Uterus (tissue), 4 donors: ENCODE measurements around the gene GLIPR1. TPM values are rescaled to one million over a fixed set of nuclear protein-coding genes. Genes with fewer than 3 reads are reported as not detected.

Experiments used
- DNase-seq, 2 donors: peaks; one replicate each; pipeline ENCODE4 v3.0.0-alpha.2; 2019 to 2020
- H3K27ac ChIP-seq, 2 donors: fragments of 200-600 bp; sonication (generic); 1 replicate in 1 of 2; 2 replicates in 1 of 2; pipeline ENCODE4 v1.5.1; 2016 to 2018
- H3K27me3 ChIP-seq, 2 donors: fragments of 200-600 bp; sonication (generic); one replicate each; pipeline ENCODE4 v1.5.1; 2018 to 2019; ENCODE audit warnings: control low read depth in 1 of 2
- H3K36me3 ChIP-seq, 2 donors: fragments of 200-600 bp; sonication (generic); one replicate each; pipeline ENCODE4 v1.5.1; 2019; ENCODE audit warnings: control low read depth in 1 of 2
- H3K4me1 ChIP-seq, 2 donors: fragments of 200-600 bp; sonication (generic); one replicate each; pipeline ENCODE4 v1.5.1; 2018 to 2019; ENCODE audit warnings: control low read depth in 1 of 2
- H3K4me3 ChIP-seq, 2 donors: fragments of 200-600 bp; sonication (generic); 1 replicate in 1 of 2; 2 replicates in 1 of 2; pipeline ENCODE4 v1.5.1; 2018 to 2019; ENCODE audit warnings: mild to moderate bottlenecking in 1 of 2
- H3K9me3 ChIP-seq, 2 donors: fragments of 200-600 bp; sonication (generic); one replicate each; pipeline ENCODE4 v1.5.1; 2019; ENCODE audit warnings: control low read depth in 1 of 2
- POLR2A ChIP-seq, 2 donors: fragments of 450-650 bp; IDR thresholded peaks; one replicate each; pipeline ENCODE4 v1.6.1; 2016; ENCODE audit warnings: antibody characterized with exemption in 2 of 2, mild to moderate bottlenecking in 1 of 2, moderate library complexity in 1 of 2
- intact Hi-C: fragments of 100-400 bp; cut with DNase I; formaldehyde crosslinking; loops from one replicate; pipeline ENCODE4 v1.15.1; 2023; ENCODE audit warnings: low total_unique reads
- total RNA-seq, 4 donors: library from RNA; depleted of rRNA in 3 of 4; stranded (reverse); fragments of >200 nt in 3 of 4; gene quantifications; one replicate each; pipeline versions ENCODE4 v1.1.0 to v1.2.4, GENCODE V29; 2014 to 2023
- TF ChIP-seq, protein P1 (sequence below), 4 experiments: fragments of 200-600 bp in 2 of 4; fragments of 450-650 bp in 2 of 4; sonication (generic) in 2 of 4; IDR thresholded peaks; one replicate each; pipeline ENCODE4 v1.5.1; 2016 to 2019; ENCODE audit warnings: antibody characterized with exemption in 4 of 4, mild to moderate bottlenecking in 2 of 4, moderate library complexity in 1 of 4
- donor health status: DM: yes; HTN: yes; CAD: no.

GLIPR1 gene
- total RNA-seq, 4 donors from 2014 or later = 43.8 to 74.3 (median 49.6) TPM

DNA sequence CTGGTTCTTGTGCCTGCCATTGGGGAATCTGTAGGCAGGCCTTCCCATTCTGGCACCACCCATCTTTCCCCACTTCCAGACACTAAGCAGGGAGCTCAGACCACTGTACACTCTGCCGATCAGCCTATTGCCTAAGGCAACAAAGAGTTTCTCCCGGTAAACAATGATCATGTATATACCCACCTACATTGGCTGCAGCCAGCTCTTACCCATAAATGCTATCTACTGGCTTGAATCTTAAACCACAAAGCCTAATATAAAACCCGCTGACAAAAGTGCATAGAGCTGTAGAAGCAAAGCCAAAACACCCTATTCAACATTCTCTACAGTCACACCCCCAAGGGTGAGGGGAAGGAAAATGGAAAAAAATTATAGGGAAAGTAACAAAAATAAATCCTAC lies 20.8 kb upstream of the GLIPR1 start:
- Histone ChIP-seq H3K36me3 (no peaks in the 10 kb centered on the region), H3K27me3 (no peaks in the 10 kb centered on the region), H3K9me3 (peaks cover 0 to 4% of the 10 kb centered on the region in 2 donors), H3K27ac (no peak overlapping the region), H3K4me1 (no peaks in the 10 kb centered on the region), H3K4me3 (no peak overlapping the region)
- no peak for TF ChIP-seq POLR2A (IDR thresholded peaks at IDR 0.05)
- TF ChIP-seq, protein P1, sequence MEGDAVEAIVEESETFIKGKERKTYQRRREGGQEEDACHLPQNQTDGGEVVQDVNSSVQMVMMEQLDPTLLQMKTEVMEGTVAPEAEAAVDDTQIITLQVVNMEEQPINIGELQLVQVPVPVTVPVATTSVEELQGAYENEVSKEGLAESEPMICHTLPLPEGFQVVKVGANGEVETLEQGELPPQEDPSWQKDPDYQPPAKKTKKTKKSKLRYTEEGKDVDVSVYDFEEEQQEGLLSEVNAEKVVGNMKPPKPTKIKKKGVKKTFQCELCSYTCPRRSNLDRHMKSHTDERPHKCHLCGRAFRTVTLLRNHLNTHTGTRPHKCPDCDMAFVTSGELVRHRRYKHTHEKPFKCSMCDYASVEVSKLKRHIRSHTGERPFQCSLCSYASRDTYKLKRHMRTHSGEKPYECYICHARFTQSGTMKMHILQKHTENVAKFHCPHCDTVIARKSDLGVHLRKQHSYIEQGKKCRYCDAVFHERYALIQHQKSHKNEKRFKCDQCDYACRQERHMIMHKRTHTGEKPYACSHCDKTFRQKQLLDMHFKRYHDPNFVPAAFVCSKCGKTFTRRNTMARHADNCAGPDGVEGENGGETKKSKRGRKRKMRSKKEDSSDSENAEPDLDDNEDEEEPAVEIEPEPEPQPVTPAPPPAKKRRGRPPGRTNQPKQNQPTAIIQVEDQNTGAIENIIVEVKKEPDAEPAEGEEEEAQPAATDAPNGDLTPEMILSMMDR (IDR thresholded peaks at IDR 0.05) = no peak
- DNase-seq = no peak
- intact Hi-C loops = no loop called here

DNA sequence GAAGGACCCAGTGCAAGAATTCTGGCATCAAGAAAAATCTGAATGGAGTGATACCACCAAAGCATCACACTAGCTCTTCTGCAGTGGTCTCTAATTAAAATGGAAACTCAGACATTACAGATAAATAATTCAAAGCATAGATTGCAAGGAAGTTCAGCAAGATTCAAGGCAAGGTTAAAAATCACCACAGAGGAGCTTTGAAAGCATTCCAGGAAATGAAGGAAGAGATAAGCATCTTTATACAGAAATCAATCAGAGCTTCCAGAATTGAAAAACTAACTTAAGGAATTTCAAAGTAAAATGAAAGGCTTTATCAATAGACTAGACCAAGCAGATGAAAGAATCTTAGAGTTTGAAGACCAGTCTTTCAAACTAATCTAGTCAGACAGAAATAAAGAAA lies 20.4 kb upstream of the GLIPR1 start:
- DNase-seq = no peak
- TF ChIP-seq POLR2A (IDR thresholded peaks at IDR 0.05) = no peak
- TF ChIP-seq, protein P1 (IDR thresholded peaks at IDR 0.05) = no peak

DNA sequence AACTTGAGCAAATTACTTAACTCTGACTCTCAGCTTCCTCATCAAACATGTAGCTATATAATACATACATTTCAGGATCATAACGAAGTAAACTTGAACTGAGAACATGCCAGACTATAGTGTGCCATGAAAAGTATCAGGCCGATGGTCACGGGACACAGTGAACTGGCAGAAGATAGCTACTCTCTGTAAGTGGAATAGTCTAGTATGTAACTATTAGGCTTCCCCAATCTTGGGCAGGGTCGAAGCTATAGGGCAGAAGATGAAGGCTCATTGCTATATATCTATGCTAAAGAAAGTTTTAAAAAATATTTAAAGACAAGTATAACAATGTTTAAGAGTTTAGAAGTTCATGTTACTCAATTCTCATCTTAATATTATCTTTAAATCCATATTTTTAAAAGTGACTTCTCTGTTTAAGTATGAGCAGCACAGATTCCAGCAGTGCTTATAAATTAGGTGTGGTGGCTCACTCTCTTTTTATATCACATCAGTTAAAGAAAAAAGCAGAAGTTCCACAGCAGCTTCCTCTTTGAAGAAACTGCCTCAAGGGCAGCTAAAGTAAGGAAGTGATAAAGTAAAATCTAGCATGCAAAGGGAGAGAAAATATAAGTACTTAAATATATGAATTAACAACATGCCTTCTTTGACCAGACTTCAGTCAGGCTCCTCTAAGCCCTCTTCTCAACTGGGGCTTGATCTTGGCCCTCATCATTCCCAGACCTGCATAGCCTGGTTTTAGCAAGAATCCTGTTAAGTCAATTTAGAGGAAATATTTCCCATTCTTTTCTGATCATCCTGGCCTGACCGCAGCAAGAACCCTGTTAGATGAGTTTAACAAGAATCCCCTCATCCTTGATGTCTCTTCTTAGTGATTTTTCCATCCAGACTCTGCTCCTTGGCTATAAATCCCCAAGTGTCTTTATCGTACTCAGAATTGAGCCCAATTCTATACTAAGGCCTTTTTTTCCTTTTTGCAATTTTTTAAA lies 8.4 kb upstream of the GLIPR1 start:
- Histone ChIP-seq H3K4me3 (no peak overlapping the region), H3K27ac (no peak overlapping the region), H3K27me3 (no peaks in the 10 kb centered on the region), H3K4me1 (no peaks in the 10 kb centered on the region), H3K9me3 (no peaks in the 10 kb centered on the region), H3K36me3 (no peaks in the 10 kb centered on the region)
- TF ChIP-seq POLR2A (IDR thresholded peaks at IDR 0.05) = no peak
- TF ChIP-seq, protein P1 (IDR thresholded peaks at IDR 0.05) = no peak
- intact Hi-C loops = no loop called here
- no peak for DNase-seq

More for the DNA sequence above, 20.4 kb upstream of the GLIPR1 start:
- intact Hi-C loops = no loop called here
- Histone ChIP-seq H3K36me3 (no peaks in the 10 kb centered on the region), H3K27me3 (no peaks in the 10 kb centered on the region), H3K4me1 (no peaks in the 10 kb centered on the region), H3K9me3 (peaks cover 0 to 4% of the 10 kb centered on the region in 2 donors), H3K27ac (no peak overlapping the region), H3K4me3 (no peak overlapping the region)

DNA sequence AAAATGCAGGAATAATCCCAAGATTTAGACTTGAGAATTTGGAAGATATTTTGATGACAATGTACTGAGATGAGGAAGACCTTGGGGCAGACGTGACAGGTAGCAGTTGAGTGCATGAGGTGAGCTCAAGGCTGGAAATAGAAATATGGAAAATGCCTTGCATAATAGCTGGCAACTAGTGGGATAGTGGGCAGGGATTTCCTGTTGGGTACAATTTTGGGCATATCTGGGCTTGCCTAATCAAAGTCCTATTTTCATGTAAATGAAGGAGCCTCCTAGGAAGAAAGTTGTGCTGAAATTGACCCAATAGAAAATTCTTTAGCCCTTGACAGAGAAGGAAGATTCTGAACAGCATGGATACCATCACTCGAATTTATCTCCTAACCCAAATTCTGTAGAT lies 6.4 kb upstream of the GLIPR1 start:
- TF ChIP-seq POLR2A (IDR thresholded peaks at IDR 0.05) = no peak
- TF ChIP-seq, protein P1 (IDR thresholded peaks at IDR 0.05) = no peak
- H3K9me3 ChIP-seq = no peaks in the 10 kb centered on the region
- H3K4me1 ChIP-seq = no peaks in the 10 kb centered on the region
- DNase-seq = no peak
- H3K27me3 ChIP-seq = no peaks in the 10 kb centered on the region
- no peak overlapping the region for H3K27ac ChIP-seq
- intact Hi-C loops = no loop called here
- H3K36me3 ChIP-seq = no peaks in the 10 kb centered on the region
- H3K4me3 ChIP-seq = no peak overlapping the region

DNA sequence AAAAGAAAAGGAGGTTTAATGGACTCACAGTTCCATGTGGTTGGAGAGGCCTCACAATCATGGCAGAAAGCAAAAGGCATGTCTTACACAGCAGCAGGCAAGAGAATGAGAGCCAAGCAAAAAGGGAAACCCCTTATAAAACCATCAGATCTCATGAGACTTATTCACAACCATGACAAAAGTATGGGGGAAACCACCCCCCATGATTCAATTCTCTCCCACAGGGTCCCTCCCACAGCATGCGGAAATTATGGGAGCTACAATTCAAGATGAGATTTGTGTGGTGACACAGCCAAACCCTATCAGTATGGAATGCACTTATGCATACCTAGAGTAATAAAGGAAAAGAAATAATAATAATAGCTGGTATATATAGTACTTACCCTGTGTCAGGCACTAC lies 4.5 kb upstream of the GLIPR1 start:
- no peaks in the 10 kb centered on the region for H3K36me3 ChIP-seq
- H3K27me3 ChIP-seq = no peaks in the 10 kb centered on the region
- no peaks in the 10 kb centered on the region for H3K4me1 ChIP-seq
- intact Hi-C loops = no loop called here
- H3K4me3 ChIP-seq = no peak overlapping the region
- H3K27ac ChIP-seq = no peak overlapping the region
- no peaks in the 10 kb centered on the region for H3K9me3 ChIP-seq
- no peak for TF ChIP-seq POLR2A (IDR thresholded peaks at IDR 0.05)
- TF ChIP-seq, protein P1 (IDR thresholded peaks at IDR 0.05) = no peak
- DNase-seq = no peak
